DLD1 (cell line): ENCODE data around the gene LRBA.

Source experiments
- in situ Hi-C: cut with HindIII; loops from 2 replicates; pipeline ENCODE4 v1.10.0; 2017; ENCODE audit warnings: low sequenced_read_pairs

LRBA gene

DNA sequence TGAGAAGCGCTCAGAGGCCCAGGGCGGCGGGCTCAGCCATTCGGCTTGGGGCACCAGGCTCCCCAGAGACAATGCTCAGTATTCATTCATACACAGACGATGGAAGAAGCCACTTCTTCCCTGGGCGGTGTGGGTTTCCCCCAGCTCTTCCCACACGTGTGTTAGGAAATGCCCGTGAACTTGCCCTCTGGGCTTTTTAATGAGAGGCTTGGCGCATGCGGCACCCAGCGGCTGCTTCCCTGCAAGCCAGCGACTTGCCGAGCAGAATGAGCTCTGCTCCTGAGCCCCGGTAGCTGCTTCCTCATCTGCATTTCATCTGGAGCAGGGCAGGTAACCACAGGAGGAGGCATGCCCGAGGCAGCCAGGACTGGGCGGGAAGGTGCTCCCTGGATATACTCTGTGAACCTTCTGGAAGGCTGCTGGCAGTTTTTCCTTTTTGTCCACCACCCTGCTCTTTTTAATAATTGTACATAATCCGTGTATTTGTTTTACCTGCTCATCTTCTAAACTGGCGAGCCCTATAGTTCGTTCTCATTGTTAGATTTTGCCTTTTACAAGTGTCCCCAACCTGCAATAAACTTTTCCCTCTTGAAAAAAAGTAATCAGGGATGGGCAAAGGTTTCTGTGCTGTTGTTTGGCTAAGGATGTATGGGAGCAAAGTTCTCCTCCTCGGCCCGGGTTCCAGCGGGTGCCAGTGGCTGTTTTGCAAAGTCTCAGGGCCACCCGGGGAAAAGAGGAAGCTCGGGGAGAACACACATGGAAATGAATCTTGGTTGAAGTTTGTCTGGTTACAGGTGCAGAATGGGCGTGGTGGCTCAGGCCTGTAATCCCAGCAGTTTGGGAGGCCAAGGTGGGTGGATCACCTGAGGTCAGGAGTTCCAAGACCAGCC, 758.0 kb downstream of the LRBA start:
- in situ Hi-C loops: no loop called here

GRCh38 chr4:150256225-150256620, 758.9 kb downstream of the LRBA start:
- in situ Hi-C loops: no loop called here

DNA sequence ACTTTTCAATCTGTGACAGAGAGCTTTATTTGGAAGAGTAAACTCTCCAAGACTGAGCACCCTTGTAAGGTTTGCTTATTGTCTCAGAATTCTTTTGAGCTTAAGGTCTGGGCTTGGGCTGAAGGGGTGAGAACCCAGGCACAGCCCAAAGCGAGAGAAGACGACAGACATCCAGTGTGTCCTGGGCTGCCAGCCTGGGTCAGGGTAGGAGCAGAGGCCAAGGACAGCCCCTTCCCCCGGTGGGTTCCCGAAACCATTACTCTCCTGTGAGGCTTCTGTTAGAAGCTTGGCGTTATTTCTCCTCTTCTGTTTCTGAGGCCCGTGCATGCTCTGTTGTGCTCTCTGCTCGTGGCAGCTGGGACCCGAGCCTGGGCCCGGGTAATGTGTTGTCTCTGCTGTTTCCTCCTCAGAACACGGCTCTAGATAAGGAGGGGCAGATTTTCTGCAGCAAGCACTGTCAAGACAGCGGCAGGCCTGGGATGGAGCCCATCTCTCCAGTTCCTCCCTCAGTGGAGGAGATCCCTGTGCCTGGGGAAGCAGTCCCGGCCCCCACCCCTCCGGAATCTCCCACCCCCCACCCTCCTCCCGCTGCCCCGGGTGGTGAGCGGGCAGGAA, 759.4 kb downstream of the LRBA start:
- in situ Hi-C loops: no loop called here

DNA sequence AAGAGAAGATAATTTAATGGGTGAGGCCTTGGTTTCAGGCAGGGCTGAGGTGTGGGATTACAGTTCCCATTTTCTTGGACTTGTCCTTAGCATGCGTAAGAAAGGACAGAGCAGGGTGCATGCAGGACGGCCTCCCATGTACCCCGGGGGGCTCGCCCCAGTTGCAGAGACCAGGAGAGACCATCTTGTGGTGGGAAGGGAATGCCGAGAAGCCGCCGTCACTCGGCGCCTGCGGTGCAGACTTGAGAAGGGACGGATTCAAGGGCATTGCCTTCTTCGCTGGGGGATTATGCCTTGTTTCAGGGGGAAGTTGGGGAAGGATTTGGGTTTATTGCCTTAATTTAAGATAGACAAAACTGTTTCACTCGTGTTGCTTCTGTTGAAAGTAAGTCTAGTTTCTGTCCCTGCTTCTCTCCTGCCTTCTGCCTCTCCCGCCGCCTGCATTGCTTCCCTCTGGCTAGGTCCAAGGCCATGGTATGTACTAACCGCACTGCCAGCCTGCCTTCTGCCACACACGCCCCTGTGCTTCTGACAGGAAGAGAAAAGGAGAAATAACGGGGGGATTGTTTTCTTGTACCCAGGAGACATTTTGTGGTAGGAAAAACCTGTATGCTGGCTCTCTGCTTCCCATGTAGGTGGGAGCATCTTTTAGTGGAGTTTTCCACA, 761.0 kb downstream of the LRBA start:
- in situ Hi-C loops: no loop called here

DNA sequence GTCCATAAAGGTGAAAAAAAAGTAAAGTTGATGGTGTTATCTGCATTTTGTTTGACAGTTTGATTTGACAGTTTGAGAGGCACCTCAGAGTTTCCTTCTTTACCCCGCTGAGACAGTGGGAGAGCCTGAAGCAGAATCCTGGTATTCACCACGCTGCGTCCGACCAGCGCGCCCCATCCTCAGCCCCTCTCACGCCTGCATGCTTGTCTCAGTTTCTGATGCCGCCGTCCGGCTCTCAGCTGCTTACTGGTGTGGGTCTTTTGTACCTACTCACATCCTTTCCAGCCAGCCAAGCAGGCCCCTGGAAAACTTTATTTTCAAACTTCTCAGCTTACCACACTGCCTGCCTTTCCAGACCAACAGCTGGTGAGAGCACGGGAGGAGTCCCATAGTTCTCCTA, 761.7 kb downstream of the LRBA start:
- in situ Hi-C loops: no loop called here

DNA sequence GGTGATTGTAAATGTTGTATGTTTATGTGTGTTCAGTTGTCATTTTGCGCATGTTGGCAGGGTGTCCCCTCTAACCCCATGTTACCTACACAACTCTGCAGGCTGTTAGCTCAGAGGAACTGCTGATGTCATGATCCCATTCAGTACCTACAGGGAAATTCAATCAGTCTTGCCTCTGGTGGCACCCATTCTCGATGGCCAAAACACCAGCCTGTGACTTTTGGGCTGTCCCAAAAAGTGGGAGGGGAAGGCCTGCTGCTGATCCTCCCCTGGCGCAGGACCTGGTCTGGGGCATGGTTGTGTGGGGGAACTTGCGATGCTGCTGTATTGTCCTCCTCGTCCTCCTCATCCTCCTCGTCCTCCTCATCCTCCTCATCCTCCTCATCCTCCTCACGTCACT, 762.3 kb downstream of the LRBA start:
- in situ Hi-C loops: no loop called here

- in situ Hi-C loops: no loop called here
These were observed 762.8 kb downstream of the LRBA start for GRCh38 chr4:150252306-150252705.

GRCh38 chr4:150251752-150252190, 763.3 kb downstream of the LRBA start:
- in situ Hi-C loops: no loop called here

GRCh38 chr4:150250998-150251651, 764.0 kb downstream of the LRBA start:
- in situ Hi-C loops: no loop called here

- in situ Hi-C loops: no loop called here
These were observed 764.6 kb downstream of the LRBA start for GRCh38 chr4:150250293-150250997.

GRCh38 chr4:150248181-150248580, 766.9 kb downstream of the LRBA start:
- in situ Hi-C loops: no loop called here

- in situ Hi-C loops: no loop called here
These were observed 767.9 kb downstream of the LRBA start for GRCh38 chr4:150247184-150247583.

DNA sequence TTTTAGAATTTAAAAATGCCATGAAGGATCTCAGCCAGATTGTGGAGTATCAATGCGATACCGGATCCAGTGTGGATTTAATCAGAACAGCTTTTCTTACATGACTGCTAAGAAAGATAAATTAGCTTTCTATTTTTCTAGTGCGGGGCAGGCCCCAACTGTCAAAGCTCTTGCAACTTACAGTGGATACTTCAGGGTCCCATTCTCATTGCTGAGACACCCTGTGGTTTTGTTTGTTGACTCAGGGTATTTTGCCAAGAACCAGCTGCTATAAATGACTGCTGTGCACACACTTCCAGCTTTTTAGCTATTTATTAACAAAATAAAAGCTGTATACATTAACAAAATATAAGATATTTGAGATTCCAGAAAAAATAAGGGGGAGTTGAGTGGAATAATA, 770.5 kb downstream of the LRBA start:
- in situ Hi-C loops: no loop called here

GRCh38 chr4:150243932-150244331, 771.2 kb downstream of the LRBA start:
- in situ Hi-C loops: no loop called here

DNA sequence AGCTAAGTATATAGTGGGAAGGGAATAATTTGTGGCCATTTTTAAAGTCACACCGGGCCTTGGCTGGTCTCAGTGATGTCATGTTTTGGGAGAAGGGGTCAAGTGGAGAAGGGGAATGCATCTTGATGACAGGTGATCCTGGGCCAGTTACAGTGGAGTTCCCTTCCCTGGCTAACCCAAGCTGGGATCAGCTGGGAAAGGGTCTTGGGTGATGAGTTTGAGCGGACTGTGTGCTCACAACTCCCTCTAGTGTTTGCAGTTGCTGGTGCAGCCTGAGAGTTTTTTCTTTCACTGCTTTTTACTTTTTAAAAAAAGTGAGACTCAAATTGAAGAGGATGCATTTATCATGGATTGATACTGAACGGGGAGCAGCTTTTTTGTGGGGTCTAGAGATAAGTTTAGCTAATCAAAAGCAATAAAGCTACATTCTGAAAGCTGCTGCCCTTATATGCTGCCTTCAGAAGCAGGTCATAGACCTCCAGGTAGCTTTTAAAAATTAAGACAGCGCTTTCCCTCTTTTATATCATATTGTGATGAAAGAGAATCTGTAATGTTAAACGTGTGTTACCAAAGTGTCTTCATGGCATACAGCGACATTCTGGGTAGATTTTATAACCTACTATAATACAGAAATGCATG, 772.1 kb downstream of the LRBA start:
- in situ Hi-C loops: no loop called here

- in situ Hi-C loops: no loop called here
These were observed 775.1 kb downstream of the LRBA start for GRCh38 chr4:150240011-150240410.

- in situ Hi-C loops: no loop called here
These were observed 776.5 kb downstream of the LRBA start for GRCh38 chr4:150238591-150238990.

- in situ Hi-C loops: no loop called here
These were observed 777.8 kb downstream of the LRBA start for GRCh38 chr4:150237110-150237872.

DNA sequence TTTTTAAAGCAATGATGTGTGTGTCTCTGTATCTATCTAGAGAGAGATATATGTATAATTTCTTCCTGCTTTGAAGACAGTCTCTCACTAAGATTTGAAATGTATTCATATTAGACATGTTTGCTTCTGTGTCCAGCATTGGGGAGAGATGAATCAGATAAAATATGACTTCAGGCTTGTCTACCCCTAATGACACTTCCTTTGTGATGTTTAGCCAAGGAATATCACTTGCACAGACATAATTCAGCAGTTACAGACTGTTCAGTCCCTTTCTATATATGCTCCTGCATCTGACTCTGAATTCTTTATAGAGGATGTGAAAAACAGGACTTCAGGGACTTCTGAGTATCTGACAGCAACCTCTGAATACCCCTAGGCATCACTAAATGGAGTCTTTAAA, 778.5 kb downstream of the LRBA start:
- in situ Hi-C loops: no loop called here
